GM19438 (cell line): ENCODE data around the gene MEIS1.

ENCODE experiments used
- ATAC-seq: cut with Tn5 transposase; IDR thresholded peaks from one replicate; pipeline ENCODE4 v1.9.1; 2021; ENCODE audit warnings: low read depth; ENCODE audit not compliant: unreplicated experiment

Gene MEIS1

DNA sequence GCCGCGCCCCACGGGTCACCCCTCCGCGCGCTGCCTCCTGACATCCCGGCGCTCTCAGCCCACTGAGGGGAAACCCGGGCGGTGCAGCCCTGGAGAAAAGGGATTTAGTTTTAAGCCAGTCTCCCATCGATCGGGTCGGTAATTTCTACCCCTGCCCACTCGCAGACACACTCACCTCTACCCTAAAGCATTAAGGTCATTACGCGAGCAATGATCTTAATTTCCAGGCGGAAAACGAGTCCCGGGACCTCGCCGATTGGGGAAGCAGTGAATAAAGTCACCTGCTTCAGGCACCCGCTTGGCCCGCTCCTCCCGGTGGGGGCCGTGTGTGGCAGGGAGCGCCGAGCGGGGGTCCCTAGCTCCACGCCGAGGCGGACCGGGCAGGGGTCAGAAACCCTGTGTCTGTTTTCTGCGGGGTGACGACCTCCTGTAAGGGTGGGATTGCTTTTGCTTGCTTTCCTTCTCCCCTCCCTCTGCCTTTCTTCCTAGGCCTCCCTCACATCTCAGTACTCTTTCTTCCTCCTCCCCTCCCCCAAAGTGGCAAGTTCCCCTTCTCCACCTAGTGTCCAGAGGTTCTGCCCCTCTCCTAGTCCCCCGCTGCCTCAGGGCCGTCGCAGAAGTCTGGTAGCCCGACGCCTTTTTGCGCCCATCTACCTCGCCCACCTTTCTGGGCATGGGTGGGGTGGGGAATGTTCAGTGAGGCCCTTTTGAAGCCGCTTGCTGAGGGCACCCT lies 142.6 kb downstream of the MEIS1 start:
- ATAC-seq = no peak

DNA sequence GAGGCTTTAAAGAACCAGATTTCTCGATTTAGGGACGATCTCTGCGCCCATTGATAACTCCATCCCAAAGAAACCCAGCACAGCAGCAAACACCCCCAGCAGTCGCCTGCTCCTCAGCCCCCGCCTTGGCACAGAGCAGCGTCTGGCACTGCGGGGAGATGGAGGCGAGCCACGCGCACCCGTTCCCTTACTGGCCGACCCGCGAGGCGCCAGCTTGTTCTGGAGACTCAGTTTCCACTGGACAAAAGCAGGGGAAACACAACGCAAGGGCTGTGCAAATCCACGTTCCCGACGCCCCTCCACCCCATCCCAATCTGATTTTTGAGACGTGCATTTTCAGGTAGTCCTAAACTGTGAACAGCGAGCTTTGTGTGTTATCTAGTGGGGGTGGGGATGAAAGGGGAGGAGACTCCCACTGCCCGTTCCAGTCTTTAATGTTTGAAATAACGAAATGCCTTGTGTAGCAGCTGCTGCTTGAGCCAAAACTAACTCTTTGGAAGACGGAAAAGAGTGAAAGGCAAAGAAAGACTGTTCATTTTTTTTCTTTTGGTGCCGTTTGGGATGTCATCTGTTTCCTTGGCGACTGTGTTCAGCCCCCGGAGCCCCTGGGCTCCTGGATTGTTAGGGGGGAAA lies 143.2 kb downstream of the MEIS1 start:
- ATAC-seq = no peak

DNA sequence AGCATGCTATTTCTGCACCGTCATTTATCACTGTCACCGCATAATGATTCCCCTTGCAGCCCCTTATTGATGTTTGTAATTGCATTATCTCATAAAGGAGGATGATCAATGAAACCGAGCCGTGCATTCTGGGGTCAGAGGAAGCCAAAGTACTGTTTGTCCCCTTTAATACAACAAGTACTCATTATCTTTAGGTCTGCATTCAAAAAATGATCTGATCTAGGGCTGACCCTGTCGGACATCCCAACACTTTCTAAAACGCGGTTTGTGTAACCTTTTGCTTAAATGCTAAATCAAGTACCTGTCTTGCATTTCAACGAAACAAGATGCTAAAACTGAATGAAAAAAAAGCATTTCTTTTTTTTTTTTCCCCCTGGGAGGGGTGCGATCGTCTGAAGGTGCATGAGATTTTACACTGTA lies 143.8 kb downstream of the MEIS1 start:
- ATAC-seq = no peak

DNA sequence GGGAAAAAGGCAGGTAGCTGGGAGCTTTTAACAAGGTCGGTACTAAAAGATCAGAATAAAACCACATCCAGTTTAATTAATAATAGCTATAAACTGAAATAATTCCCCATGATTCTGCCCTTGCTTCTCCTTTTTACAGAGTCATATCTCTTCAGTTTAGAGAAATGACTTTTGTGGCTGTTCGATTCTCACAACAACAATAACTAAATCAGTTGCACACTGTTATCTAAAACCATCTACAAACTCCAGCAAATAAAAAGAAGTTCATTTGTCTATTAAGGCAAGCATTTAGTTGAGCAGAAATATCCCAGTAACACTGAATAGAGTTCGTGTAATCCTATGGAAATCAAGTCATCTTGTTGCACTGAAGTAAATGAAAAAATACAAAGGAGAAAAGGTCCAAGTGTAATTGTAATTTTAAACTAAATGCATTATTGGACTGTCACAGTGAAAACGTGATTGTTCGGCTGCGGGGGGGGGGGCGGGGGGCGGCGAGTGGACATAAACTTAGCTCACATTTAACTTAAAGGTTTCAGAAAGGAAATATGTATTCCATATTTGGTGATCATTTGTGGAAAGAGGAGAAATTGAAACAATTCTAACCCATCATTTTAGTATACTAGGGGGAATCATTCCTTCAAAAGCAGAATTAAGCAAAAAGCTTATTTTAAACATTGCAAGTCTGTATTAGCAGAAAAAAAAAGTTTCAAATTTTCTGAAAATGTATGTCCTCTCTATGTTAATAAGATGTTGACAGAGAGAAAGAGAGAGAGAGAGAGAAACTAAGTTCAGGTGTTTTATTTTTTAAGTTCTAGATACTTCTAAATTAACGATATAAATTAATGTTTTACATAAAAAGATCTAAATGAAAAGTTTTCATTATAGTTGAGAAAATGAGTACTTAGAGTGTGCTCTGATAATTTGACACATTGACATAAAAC lies 144.5 kb downstream of the MEIS1 start:
- no peak for ATAC-seq

DNA sequence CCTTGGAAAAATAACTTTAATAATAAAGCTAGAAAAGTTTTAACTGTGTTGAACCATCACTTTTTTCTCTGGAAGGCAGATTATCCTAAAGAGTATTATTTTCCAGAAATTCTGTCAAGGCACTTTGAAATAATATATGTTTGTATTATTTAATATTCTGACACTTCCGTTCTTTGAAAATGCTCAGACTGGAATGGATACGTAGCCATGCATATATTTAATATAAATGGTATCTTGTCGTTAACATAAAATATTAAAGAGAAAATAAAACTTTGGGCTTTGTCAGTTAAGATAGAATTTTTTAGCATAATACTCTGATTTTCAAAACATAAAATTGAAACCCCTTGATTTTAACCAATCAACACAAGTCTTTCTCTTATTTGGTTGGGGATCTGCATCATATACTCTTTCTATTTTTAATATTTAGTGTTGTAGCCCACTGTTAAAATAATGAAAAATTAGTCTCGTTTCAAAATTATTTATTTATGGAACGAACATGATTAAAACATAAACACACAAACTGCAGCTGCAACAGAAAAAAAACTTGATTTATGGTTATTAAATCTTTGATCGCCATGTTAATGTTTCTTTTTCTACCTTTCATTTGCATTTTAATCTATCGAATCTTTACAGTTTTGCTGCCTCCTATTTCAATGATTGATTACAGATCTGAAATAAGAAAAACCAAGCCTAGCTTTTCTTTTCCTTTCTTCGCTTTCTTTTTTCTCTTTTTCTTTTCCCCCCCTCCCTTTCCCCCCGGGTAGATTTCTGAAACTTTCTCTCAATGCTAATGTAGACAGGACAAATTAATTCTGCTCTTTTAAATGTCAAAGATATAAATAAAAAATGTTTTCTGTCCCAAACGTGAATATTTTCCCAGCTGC lies 145.5 kb downstream of the MEIS1 start:
- no peak for ATAC-seq

DNA sequence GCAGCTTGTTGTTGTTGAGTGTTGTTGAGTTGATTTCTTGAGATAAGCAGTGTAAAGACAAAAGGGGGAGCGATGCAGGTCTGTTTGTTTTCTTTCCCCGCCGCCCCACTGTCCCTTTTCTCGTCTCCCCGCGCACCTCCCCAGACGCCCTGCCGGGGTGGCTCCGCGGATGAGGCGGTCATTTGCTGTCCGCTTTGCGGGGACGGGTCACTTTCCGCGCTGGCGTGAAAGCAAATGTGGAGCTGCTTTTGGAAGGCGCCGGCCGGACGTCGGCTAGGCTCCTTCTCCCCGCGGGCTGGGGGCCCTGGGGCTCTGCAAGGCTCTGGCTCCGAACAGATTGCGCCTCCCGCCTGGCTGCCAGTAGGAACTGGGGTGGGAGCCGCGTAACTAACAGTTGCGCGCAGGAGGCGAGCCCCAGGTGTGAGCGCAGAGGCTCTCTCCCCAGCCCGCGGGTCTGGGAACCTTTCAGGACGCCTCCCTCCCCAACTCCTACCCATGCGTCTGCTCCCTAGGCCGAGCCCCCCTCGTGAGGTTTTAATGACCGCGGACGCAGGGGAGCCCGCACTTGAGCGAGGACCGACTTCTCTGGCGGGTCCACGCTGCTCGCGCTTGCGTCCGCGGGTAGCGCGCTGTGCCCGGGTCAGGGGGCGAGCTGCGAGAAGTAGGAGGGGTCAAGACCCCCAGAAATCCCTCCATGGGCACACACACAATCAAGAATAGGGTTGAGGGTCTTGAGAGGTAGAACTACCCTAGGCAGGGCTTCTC lies 146.6 kb downstream of the MEIS1 start:
- no peak for ATAC-seq

DNA sequence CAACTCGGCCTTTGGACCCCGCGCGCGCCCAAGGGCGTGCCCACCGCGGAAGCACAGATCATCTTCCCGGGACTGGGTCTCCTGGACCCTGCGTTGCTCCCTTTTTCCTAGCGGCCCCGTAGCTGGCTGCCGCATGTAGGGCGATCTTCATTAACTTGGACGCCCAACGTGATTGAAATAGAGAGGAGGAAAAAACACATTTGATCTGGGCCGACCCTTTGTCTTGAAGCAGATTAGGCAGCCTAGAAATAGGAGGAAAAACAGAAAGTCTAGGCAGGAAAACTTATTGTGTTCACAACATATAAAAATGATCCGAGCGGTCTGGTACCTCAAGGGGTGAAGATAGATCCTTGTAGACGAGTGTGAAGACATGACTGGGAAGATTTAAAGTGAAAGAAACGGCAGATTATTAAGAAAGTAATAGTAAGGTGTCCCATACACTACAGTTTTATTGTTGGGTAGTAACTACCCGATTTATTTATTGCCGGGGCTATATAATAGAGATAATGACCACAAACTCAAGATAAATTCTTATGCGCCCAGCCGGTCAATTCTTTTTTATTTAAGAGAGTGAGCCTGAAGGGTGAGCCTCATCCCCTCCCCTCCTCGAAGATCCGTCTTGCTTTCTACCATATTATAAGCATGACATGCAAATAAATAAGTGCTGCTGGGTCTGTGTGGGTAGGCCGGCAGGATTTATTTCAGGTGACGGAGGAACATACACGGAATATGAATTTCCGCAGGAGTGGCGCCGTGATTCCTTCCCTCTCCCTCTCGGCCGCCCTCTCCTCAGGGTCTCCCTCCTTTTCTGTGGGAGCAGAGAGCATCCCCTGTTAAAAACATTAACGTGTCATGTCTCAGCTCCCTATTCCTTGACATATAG lies 147.4 kb downstream of the MEIS1 start:
- ATAC-seq = no peak

DNA sequence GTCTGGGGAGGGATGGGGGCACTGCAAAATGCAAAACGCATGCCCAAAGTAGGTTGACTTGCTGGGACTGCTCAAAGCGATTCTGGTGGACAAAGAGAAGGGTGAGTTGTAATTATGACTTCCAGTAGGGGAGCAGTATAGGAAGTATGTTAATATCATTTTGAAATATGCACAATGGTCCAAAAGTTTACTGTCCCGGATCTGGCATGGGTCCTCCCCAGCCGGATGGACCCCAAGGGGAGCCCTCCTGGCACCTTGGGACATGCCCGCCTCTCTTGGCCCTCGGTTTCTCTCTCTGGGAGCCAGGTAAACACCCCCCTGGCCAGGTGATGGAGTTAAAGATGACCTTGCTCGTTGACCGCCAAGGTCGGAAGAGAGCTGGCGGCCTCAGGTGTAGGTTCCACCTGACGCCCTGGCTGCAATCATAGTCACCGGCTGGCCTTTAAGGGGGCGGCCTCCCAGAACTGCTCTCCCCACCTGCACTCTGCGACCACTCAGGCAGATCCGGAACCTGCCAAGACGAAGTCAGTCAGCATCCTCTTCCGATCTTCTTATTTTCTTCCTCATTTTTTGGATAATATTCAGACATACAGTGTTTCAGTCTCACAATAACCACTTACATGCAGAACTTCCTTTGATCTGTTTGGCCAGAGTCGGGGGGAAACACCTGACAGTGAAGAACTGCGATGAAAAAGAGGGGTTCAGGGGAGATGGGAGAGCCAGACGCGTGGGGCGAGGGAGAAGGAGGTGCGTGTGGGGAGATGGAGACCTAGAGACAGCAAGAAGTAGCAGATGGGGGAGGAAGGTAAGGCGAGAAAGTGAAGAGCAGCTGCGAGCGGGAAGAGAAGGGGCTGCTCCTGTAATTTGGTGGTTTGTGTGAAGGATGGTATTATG lies 148.3 kb downstream of the MEIS1 start:
- no peak for ATAC-seq

DNA sequence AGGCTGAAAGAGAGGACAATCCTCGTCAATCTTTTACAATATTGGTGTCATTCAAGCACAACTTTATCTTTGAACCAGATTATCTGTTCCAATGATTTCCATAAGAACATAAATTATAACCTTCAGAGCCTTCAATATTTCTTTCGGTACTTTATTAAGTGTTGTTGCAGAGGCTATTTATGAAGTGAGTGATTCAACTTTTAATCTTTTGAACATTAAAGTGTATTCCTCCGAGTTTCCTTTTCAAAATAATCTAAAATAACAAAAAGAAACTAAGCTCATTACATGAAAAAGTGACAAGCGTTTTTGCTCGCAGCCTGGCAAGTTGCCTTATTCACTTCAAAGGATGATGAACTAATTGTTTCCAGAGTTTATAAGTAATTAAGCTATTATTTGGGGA lies 149.0 kb downstream of the MEIS1 start:
- no peak for ATAC-seq

DNA sequence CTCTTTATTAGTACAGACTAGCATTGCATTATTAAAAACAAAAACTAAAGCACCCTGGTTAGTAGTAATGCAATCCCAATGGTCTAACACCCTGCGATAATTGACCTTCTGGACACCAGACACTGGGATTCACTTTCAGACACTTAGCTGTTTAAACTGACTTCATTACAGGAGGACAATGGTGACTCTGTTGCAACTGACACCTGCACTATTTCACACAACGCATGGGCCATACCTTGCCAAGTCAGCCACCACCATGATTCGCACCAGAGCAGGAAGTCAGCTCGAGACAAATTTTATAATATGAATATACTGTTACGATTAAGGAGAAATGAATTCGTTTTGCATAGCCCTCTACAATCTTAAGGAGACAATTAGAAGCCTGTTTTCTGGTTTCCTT lies 150.7 kb downstream of the MEIS1 start:
- ATAC-seq = no peak

DNA sequence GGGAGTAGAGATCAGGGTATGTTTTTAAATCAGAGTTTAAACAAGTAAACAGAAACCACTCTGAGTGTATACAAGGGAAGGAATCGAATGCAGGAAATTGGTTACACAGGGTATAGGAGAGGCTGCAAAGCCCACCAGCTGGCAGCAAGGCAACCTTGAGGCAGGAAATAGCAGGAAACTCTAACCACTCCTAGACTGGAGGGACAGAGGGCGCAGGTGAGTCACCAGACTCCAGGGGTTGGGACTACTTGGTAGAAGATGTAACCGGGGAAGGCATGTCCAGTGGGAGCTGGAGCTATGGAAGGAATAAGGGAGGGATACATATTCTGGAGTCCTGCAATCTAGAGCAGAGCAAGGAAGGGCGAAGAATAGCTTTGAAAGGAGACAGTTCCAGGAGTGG lies 152.3 kb downstream of the MEIS1 start:
- ATAC-seq = no peak

DNA sequence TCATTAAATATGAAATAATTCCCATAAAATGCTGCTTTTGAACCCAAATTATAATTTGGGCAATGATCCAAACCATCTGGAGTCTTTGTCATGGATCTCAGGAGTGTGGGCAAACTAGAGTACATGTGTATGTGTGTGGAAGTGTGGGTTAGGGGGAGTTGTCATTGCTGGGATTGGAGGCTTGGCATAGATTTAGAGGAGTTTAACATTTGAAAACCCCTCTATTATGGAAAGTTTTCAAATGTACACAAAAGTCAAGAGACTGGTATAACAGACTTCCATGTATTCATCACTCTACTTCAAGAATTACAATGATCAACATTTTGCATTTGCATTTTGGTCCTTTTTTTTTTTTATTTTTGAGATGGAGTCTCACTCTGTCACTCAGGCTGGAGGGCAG lies 159.1 kb downstream of the MEIS1 start:
- no peak for ATAC-seq

DNA sequence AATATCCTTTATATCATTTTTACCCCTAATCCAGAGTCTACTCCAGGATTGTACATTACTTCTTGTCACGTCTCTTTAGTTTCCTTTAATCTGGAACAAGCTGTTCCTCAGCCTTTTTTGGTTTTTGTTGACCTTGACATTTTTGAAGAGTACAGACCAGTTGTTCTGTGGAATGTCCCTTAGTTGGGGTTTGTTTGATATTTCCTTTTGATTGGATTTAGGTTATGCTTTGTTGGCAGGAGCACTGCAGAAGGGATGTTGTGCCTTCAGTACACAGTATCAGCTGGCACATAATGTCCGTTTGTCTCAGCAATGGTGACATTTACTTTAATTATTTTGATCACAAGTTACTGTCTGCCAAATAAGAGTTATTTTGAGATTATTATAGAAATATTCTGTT lies 160.6 kb downstream of the MEIS1 start:
- ATAC-seq = no peak

DNA sequence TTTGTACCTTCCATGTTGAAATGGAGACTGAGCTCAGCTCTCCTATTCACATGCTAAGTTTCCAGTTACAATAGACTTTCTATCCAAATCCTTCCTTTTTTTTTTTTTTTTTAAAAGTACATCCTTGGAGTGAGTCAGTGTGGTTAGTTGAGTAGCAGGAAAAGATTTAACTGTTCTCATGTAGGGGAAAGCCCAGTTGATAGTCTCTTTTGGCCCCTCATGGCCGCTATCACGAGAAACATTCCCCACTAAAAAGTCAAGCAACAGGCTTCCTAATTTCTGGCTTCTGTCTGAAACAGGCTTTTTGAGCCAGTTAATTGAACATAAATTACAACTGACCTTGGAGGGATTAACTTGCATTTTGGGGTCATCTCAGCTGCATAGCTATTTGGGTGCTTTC lies 161.3 kb downstream of the MEIS1 start:
- ATAC-seq = no peak

DNA sequence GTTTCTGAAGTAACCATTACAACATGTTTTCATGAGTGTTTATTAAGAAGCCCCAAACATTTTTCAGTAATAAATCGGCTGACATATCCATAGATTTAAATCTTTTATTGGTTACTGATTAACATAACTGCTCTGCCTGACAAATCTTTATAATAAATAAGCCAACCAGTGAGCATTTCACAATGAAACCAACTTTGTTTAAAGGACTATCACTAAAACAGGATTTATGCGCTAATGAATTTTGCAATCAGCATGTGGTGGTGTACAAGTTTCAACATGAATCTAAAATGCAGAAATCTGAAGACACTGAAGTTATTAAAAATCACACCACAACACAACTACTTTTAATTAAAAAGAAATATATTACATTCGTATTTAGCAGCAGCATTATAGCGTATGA lies 166.7 kb downstream of the MEIS1 start:
- ATAC-seq = no peak

DNA sequence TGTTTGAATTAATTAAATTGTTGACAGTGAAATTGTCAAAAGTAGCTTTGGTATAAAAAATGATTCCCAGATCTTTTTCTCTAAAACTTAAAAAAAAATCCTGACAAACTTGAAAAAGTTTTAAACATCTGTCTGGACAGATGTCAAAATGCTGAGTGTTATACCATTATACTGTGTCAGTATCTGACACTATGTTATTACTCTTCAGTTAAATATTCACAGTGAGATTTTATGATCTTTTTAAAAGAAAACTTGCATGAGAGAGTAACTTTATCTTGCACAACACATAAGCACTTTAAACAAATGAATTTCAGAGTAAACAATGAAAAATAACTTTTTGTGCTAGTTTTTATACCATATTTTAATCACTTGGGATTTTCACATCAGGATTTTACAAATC lies 167.4 kb downstream of the MEIS1 start:
- no peak for ATAC-seq

DNA sequence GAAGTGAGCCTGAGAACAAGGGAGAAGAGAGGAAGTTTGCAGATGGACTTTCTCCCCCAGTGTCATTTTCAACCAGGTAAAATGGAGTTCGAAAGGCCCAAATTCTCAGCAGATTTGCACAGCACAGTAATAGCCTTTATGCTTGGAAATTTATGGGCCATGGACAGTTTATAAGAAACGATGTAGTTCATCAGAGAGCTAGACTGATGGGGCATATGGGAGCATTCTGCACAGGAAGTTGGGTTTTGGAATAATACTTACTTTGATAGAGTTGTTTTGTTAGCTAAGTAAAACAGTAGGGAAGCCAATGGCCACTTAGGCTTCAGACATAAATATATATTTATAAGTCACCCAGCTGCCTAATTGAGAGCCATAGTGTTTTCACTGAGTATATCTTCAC lies 169.4 kb downstream of the MEIS1 start:
- ATAC-seq = no peak

DNA sequence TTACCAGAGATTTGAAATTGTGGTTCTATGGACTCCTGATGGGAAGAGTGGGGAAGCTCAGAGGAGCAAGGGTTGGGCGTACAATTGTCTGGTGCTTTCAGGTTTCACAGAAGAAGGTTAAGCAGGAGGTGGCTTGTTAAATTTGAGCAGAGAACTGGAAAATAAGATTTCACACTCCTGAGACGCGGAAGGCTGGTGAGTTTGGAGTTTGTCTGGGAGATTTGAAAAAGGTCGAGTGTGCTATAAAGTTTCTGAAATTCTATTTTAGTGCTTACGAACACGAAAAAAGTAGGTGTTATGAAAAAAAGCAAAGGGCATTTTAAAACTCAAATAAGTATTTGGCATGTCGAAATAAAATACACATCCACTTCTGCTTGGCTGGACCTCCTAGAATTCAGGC lies 170.1 kb downstream of the MEIS1 start:
- no peak for ATAC-seq
